ENCODE results near the gene TAS2R41. TPM values are rescaled to one million over a fixed set of nuclear protein-coding genes. Genes with fewer than 3 reads are reported as not detected.
"Not testable (repeated sequence)": the region's sequence is repeated elsewhere in the genome, so short reads cannot be mapped to it uniquely, and the experiment has no call there.

The TAS2R41 gene
- polyA plus RNA-seq, 3 donors = not detected

GRCh38 chr7:143455942-143456341 is 21.7 kb upstream of the TAS2R41 start:
- no peak for DNase-seq (ENCODE audit: low read depth in 3 of 3, low spot score in 2 of 3)

GRCh38 chr7:143456992-143457793 is 20.5 kb upstream of the TAS2R41 start:
- DNase-seq (ENCODE audit: low read depth in 3 of 3, low spot score in 2 of 3) = no peak

- no peak for DNase-seq (ENCODE audit: low read depth in 3 of 3, low spot score in 2 of 3)
Observed at GRCh38 chr7:143458263-143458662, 19.4 kb upstream of the TAS2R41 start.

GRCh38 chr7:143458681-143459080 is 19.0 kb upstream of the TAS2R41 start:
- DNase-seq (ENCODE audit: low read depth in 3 of 3, low spot score in 2 of 3) = no peak

- DNase-seq (ENCODE audit: low read depth in 3 of 3, low spot score in 2 of 3) = no peak
Observed at GRCh38 chr7:143459359-143459758, 18.3 kb upstream of the TAS2R41 start.

- DNase-seq (ENCODE audit: low read depth in 3 of 3, low spot score in 2 of 3) = no peak
Observed at GRCh38 chr7:143460271-143460979, 17.2 kb upstream of the TAS2R41 start.

GRCh38 chr7:143462045-143462444 is 15.6 kb upstream of the TAS2R41 start:
- DNase-seq (ENCODE audit: low read depth in 3 of 3, low spot score in 2 of 3) = no peak

- DNase-seq (ENCODE audit: low read depth in 3 of 3, low spot score in 2 of 3) = no peak
Observed at GRCh38 chr7:143463556-143463955, 14.1 kb upstream of the TAS2R41 start.

GRCh38 chr7:143463957-143464356 is 13.7 kb upstream of the TAS2R41 start:
- no peak for DNase-seq (ENCODE audit: low read depth in 3 of 3, low spot score in 2 of 3)

- DNase-seq (ENCODE audit: low read depth in 3 of 3, low spot score in 2 of 3) = no peak
Observed at GRCh38 chr7:143467724-143468123, 9.9 kb upstream of the TAS2R41 start.

GRCh38 chr7:143472071-143472689 is 5.5 kb upstream of the TAS2R41 start:
- DNase-seq (ENCODE audit: low read depth in 3 of 3, low spot score in 2 of 3) = not testable (repeated sequence)

- no peak for DNase-seq (ENCODE audit: low read depth in 3 of 3, low spot score in 2 of 3)
Observed at GRCh38 chr7:143479055-143479766, 1.5 kb downstream of the TAS2R41 start.

GRCh38 chr7:143480501-143480900 is 2.8 kb downstream of the TAS2R41 start:
- no peak for DNase-seq (ENCODE audit: low read depth in 3 of 3, low spot score in 2 of 3)

- DNase-seq (ENCODE audit: low read depth in 3 of 3, low spot score in 2 of 3) = no peak
Observed at GRCh38 chr7:143484119-143484518, 6.4 kb downstream of the TAS2R41 start.

- no peak for DNase-seq (ENCODE audit: low read depth in 3 of 3, low spot score in 2 of 3)
Observed at GRCh38 chr7:143485094-143485493, 7.4 kb downstream of the TAS2R41 start.

- DNase-seq (ENCODE audit: low read depth in 3 of 3, low spot score in 2 of 3) = no peak
Observed at GRCh38 chr7:143485500-143485899, 7.8 kb downstream of the TAS2R41 start.

GRCh38 chr7:143486266-143486665 is 8.6 kb downstream of the TAS2R41 start:
- DNase-seq (ENCODE audit: low read depth in 3 of 3, low spot score in 2 of 3) = not testable (repeated sequence)

- no peak for DNase-seq (ENCODE audit: low read depth in 3 of 3, low spot score in 2 of 3)
Observed at GRCh38 chr7:143487061-143487460, 9.4 kb downstream of the TAS2R41 start.

- DNase-seq (ENCODE audit: low read depth in 3 of 3, low spot score in 2 of 3) = no peak
Observed at GRCh38 chr7:143487566-143487965, 9.9 kb downstream of the TAS2R41 start.

GRCh38 chr7:143490717-143491306 is 13.1 kb downstream of the TAS2R41 start:
- DNase-seq (ENCODE audit: low read depth in 3 of 3, low spot score in 2 of 3) = no peak

- no peak for DNase-seq (ENCODE audit: low read depth in 3 of 3, low spot score in 2 of 3)
Observed at GRCh38 chr7:143492043-143492471, 14.4 kb downstream of the TAS2R41 start.

Data from right renal cortex interstitium (tissue), 3 donors.